ENCODE results near the gene CLCNKB.

GRCh38 chr1:16005597-16005996 is 38.0 kb upstream of the CLCNKB start:
- TF ChIP-seq CERS6 (CRISPR knock-in tag; IDR thresholded peaks at IDR 0.05) (no peak), ESRRA (CRISPR knock-in tag; IDR thresholded peaks at IDR 0.05; ENCODE audit: low read depth) (no peak), SMAD1 (CRISPR knock-in tag; IDR thresholded peaks at IDR 0.05; ENCODE audit: borderline replicate concordance, low read depth) (no peak)

Data from HepG2 (cell line).